CD4-positive, CD25-positive, alpha-beta regulatory T cell (primary cell): ENCODE measurements around the gene KIAA0825. TPM values are rescaled to one million over a fixed set of nuclear protein-coding genes. Genes with fewer than 3 reads are reported as not detected.

ENCODE experiments used
- ATAC-seq, 2 donors: fragments of 150-1000 bp; cut with Tn5 transposase; one replicate each; pipeline ENCODE4 v1.10.0; 2021; ENCODE audit warnings: low read depth in 2 of 2, moderate number of reproducible peaks in 2 of 2, moderate library complexity in 1 of 2
- DNase-seq, 3 donors: peaks; one replicate each; pipeline versions ENCODE4 v3.0.0 to v3.0.0-alpha.2; 2012 to 2022; ENCODE audit warnings: mixed read lengths in 1 of 3
- H3K27ac ChIP-seq: one replicate; pipeline ENCODE4 v1.7.0; 2013; ENCODE audit warnings: mild to moderate bottlenecking, low read length; ENCODE audit not compliant: insufficient read depth, poor library complexity, severe bottlenecking
- H3K27me3 ChIP-seq: one replicate; pipeline ENCODE4 v1.7.0; 2013; ENCODE audit warnings: low read length; ENCODE audit not compliant: control insufficient read depth, insufficient read depth
- H3K36me3 ChIP-seq: one replicate; pipeline ENCODE4 v1.7.0; 2013; ENCODE audit warnings: mild to moderate bottlenecking, low read length, moderate library complexity; ENCODE audit not compliant: control insufficient read depth, insufficient read depth
- H3K4me1 ChIP-seq: 2 replicates; pipeline ENCODE4 v1.7.0; 2013; ENCODE audit warnings: mild to moderate bottlenecking, low read length; ENCODE audit not compliant: insufficient read depth, control insufficient read depth, poor library complexity, severe bottlenecking
- H3K4me3 ChIP-seq: one replicate; pipeline ENCODE4 v1.7.0; 2013; ENCODE audit warnings: low read depth, mild to moderate bottlenecking, low read length, moderate library complexity
- H3K9me3 ChIP-seq, 2 experiments: 1 replicate in 1 of 2; 2 replicates in 1 of 2; pipeline ENCODE4 v1.7.0; 2013; ENCODE audit warnings: low read length in 2 of 2, mild to moderate bottlenecking in 1 of 2, moderate library complexity in 1 of 2; ENCODE audit not compliant: control insufficient read depth in 2 of 2
- H3K27ac Mint-ChIP-seq, 3 donors: one replicate each; pipeline ENCODE4 v1.8.0; 2020 to 2022; ENCODE audit warnings: mild to moderate bottlenecking in 3 of 3, mixed read lengths in 3 of 3, moderate library complexity in 2 of 3
- H3K27me3 Mint-ChIP-seq: one replicate; pipeline ENCODE4 v1.8.0; 2022; ENCODE audit warnings: mild to moderate bottlenecking, mixed read lengths
- H3K36me3 Mint-ChIP-seq: one replicate; pipeline ENCODE4 v1.8.0; 2020; ENCODE audit warnings: mixed read lengths
- H3K4me1 Mint-ChIP-seq, 4 donors: one replicate each; pipeline ENCODE4 v1.8.0; 2020 to 2022; ENCODE audit warnings: mixed read lengths in 4 of 4, mild to moderate bottlenecking in 1 of 4
- H3K4me3 Mint-ChIP-seq, 4 donors: one replicate each; pipeline ENCODE4 v1.8.0; 2020 to 2022; ENCODE audit warnings: mild to moderate bottlenecking in 4 of 4, mixed read lengths in 4 of 4, moderate library complexity in 3 of 4
- H3K9me3 Mint-ChIP-seq, 7 donors: one replicate each; pipeline ENCODE4 v1.8.0; 2020 to 2022; ENCODE audit warnings: mixed read lengths in 7 of 7, mild to moderate bottlenecking in 3 of 7, moderate library complexity in 2 of 7
- polyA plus RNA-seq, 4 donors: library from polyadenylated mRNA; unstranded; fragments of 300-500 nt; fragmentation: Illumina TruSeq; gene quantifications; one replicate each; pipeline ENCODE4 v1.2.3, GENCODE V29; 2021
- total RNA-seq: library from RNA; stranded (reverse); gene quantifications from one replicate; pipeline ENCODE4 v1.2.3, GENCODE V29; 2022

The KIAA0825 gene
- total and polyA plus RNA-seq, 5 donors from 2014 or later, result 0.42 to 4.6 (median 1.3) TPM

GRCh38 chr5:94228791-94229190 is 389.6 kb downstream of the KIAA0825 start:
- Histone ChIP-seq H3K9me3 (no peaks in the 10 kb centered on the region), H3K4me3 (no peak overlapping the region), H3K4me1 (no peaks in the 10 kb centered on the region), H3K36me3 (no peaks in the 10 kb centered on the region), H3K27me3 (no peaks in the 10 kb centered on the region), H3K27ac (no peak overlapping the region)
- no peak overlapping the region for H3K27ac Mint-ChIP-seq
- no peaks in the 10 kb centered on the region for H3K4me1 Mint-ChIP-seq
- peaks cover 0 to 9% (median 2%) of the 10 kb centered on the region in 7 donors for H3K9me3 Mint-ChIP-seq
- no peaks in the 10 kb centered on the region for H3K27me3 Mint-ChIP-seq
- ATAC-seq (no peak), DNase-seq (no peak)
- no peaks in the 10 kb centered on the region for H3K36me3 Mint-ChIP-seq
- H3K4me3 Mint-ChIP-seq, result no peak overlapping the region

- H3K27ac Mint-ChIP-seq, result no peak overlapping the region
- peaks cover 0 to 5% (median 0%) of the 10 kb centered on the region in 7 donors for H3K9me3 Mint-ChIP-seq
- Histone ChIP-seq H3K9me3 (no peaks in the 10 kb centered on the region), H3K4me3 (no peak overlapping the region), H3K4me1 (no peaks in the 10 kb centered on the region), H3K27ac (no peak overlapping the region), H3K27me3 (no peaks in the 10 kb centered on the region), H3K36me3 (no peaks in the 10 kb centered on the region)
- no peak for DNase-seq
- H3K4me3 Mint-ChIP-seq, result no peak overlapping the region
- H3K4me1 Mint-ChIP-seq, result no peaks in the 10 kb centered on the region
- ATAC-seq, result no peak
- no peaks in the 10 kb centered on the region for H3K27me3 Mint-ChIP-seq
- H3K36me3 Mint-ChIP-seq, result no peaks in the 10 kb centered on the region
Observed at GRCh38 chr5:94223235-94223634, 395.2 kb downstream of the KIAA0825 start.

GRCh38 chr5:94218374-94218773 is 400.0 kb downstream of the KIAA0825 start:
- Histone ChIP-seq H3K36me3 (no peaks in the 10 kb centered on the region), H3K4me1 (no peaks in the 10 kb centered on the region), H3K4me3 (no peak overlapping the region), H3K9me3 (no peaks in the 10 kb centered on the region), H3K27me3 (no peaks in the 10 kb centered on the region), H3K27ac (no peak overlapping the region)
- no peak for ATAC-seq
- DNase-seq, result no peak
- Mint-ChIP-seq H3K27me3 (no peaks in the 10 kb centered on the region), H3K4me1 (no peaks in the 10 kb centered on the region), H3K9me3 (peaks cover 0 to 4% (median 0%) of the 10 kb centered on the region in 7 donors), H3K36me3 (no peaks in the 10 kb centered on the region), H3K27ac (peak overlapping the region in 1 of 3 donors; percentile 53), H3K4me3 (no peak overlapping the region)

GRCh38 chr5:94217745-94218144 is 400.7 kb downstream of the KIAA0825 start:
- no peaks in the 10 kb centered on the region for H3K36me3 Mint-ChIP-seq
- no peaks in the 10 kb centered on the region for H3K4me1 Mint-ChIP-seq
- Histone ChIP-seq H3K9me3 (no peaks in the 10 kb centered on the region), H3K4me3 (no peak overlapping the region), H3K36me3 (no peaks in the 10 kb centered on the region), H3K4me1 (no peaks in the 10 kb centered on the region), H3K27me3 (no peaks in the 10 kb centered on the region), H3K27ac (no peak overlapping the region)
- no peak for DNase-seq
- no peak overlapping the region for H3K27ac Mint-ChIP-seq
- H3K4me3 Mint-ChIP-seq, result no peak overlapping the region
- H3K27me3 Mint-ChIP-seq, result no peaks in the 10 kb centered on the region
- no peak for ATAC-seq
- H3K9me3 Mint-ChIP-seq, result peaks cover 0 to 4% (median 0%) of the 10 kb centered on the region in 7 donors

GRCh38 chr5:94217216-94217615 is 401.2 kb downstream of the KIAA0825 start:
- no peaks in the 10 kb centered on the region for H3K36me3 Mint-ChIP-seq
- H3K27ac Mint-ChIP-seq, result no peak overlapping the region
- no peaks in the 10 kb centered on the region for H3K27me3 Mint-ChIP-seq
- H3K27ac ChIP-seq, result no peak overlapping the region
- DNase-seq (no peak), ATAC-seq (no peak)
- H3K4me3 Mint-ChIP-seq, result no peak overlapping the region
- no peak overlapping the region for H3K4me3 ChIP-seq
- H3K27me3 ChIP-seq, result no peaks in the 10 kb centered on the region
- H3K36me3 ChIP-seq, result no peaks in the 10 kb centered on the region
- H3K4me1 Mint-ChIP-seq, result no peaks in the 10 kb centered on the region
- no peaks in the 10 kb centered on the region for H3K4me1 ChIP-seq
- no peaks in the 10 kb centered on the region for H3K9me3 ChIP-seq
- H3K9me3 Mint-ChIP-seq, result peaks cover 0 to 4% (median 0%) of the 10 kb centered on the region in 7 donors

- Mint-ChIP-seq H3K36me3 (no peaks in the 10 kb centered on the region), H3K4me1 (no peaks in the 10 kb centered on the region), H3K27me3 (peaks cover 18% of the 10 kb centered on the region), H3K4me3 (no peak overlapping the region), H3K9me3 (peaks cover 0 to 2% (median 0%) of the 10 kb centered on the region in 7 donors), H3K27ac (no peak overlapping the region)
- no peak overlapping the region for H3K27ac ChIP-seq
- no peaks in the 10 kb centered on the region for H3K4me1 ChIP-seq
- H3K9me3 ChIP-seq, result no peaks in the 10 kb centered on the region
- H3K27me3 ChIP-seq, result no peaks in the 10 kb centered on the region
- no peak overlapping the region for H3K4me3 ChIP-seq
- H3K36me3 ChIP-seq, result no peaks in the 10 kb centered on the region
- ATAC-seq (no peak), DNase-seq (no peak)
Observed at GRCh38 chr5:94212476-94212875, 405.9 kb downstream of the KIAA0825 start.

- Mint-ChIP-seq H3K27ac (no peak overlapping the region), H3K9me3 (peaks cover 0 to 2% (median 0%) of the 10 kb centered on the region in 7 donors), H3K4me1 (no peaks in the 10 kb centered on the region), H3K36me3 (no peaks in the 10 kb centered on the region), H3K27me3 (peaks cover 25% of the 10 kb centered on the region), H3K4me3 (no peak overlapping the region)
- ATAC-seq (no peak), DNase-seq (no peak)
- H3K36me3 ChIP-seq, result no peaks in the 10 kb centered on the region
- H3K27ac ChIP-seq, result no peak overlapping the region
- H3K27me3 ChIP-seq, result no peaks in the 10 kb centered on the region
- no peaks in the 10 kb centered on the region for H3K4me1 ChIP-seq
- H3K4me3 ChIP-seq, result no peak overlapping the region
- no peaks in the 10 kb centered on the region for H3K9me3 ChIP-seq
Observed at GRCh38 chr5:94209774-94210355, 408.5 kb downstream of the KIAA0825 start.

GRCh38 chr5:94209272-94209671 is 409.1 kb downstream of the KIAA0825 start:
- no peak overlapping the region for H3K27ac ChIP-seq
- no peak overlapping the region for H3K4me3 ChIP-seq
- Mint-ChIP-seq H3K4me1 (no peaks in the 10 kb centered on the region), H3K27ac (no peak overlapping the region), H3K4me3 (no peak overlapping the region), H3K9me3 (peaks cover 0 to 2% (median 0%) of the 10 kb centered on the region in 7 donors), H3K36me3 (no peaks in the 10 kb centered on the region), H3K27me3 (peaks cover 25% of the 10 kb centered on the region)
- DNase-seq (no peak), ATAC-seq (no peak)
- H3K4me1 ChIP-seq, result no peaks in the 10 kb centered on the region
- H3K36me3 ChIP-seq, result no peaks in the 10 kb centered on the region
- H3K27me3 ChIP-seq, result no peaks in the 10 kb centered on the region
- no peaks in the 10 kb centered on the region for H3K9me3 ChIP-seq
